HG03108 (cell line): ENCODE results near the gene THAP9.

Experiments
- ATAC-seq: cut with Tn5 transposase; IDR thresholded peaks from one replicate; pipeline ENCODE4 v1.9.1; 2021; ENCODE audit warnings: moderate library complexity; ENCODE audit not compliant: unreplicated experiment

THAP9 gene

GRCh38 chr4:82954212-82954611 is 53.7 kb downstream of the THAP9 start:
- no peak for ATAC-seq

- ATAC-seq = no peak
Measured at GRCh38 chr4:82957045-82957444, 56.5 kb downstream of the THAP9 start.

GRCh38 chr4:82965763-82966162 is 65.2 kb downstream of the THAP9 start:
- ATAC-seq = no peak

- no peak for ATAC-seq
Measured at GRCh38 chr4:82968972-82969371, 68.4 kb downstream of the THAP9 start.

- ATAC-seq = no peak
Measured at GRCh38 chr4:82969414-82969813, 68.9 kb downstream of the THAP9 start.
